ENCODE results near the gene IFI44.

The IFI44 gene

GRCh38 chr1:78699813-78700212, 50.2 kb downstream of the IFI44 start:
- DNase-seq (ENCODE audit: low spot score) = no peak
- in situ Hi-C loops (cut with MboI; ENCODE audit: low sequenced_read_pairs, unreplicated experiment) = no loop called here
- no peak for TF ChIP-seq CTCF (IDR thresholded peaks at IDR 0.05; ENCODE audit: borderline replicate concordance, control extremely low read depth, extremely low read depth, insufficient read depth, missing control alignments)

GRCh38 chr1:78702426-78702825, 52.8 kb downstream of the IFI44 start:
- TF ChIP-seq CTCF (IDR thresholded peaks at IDR 0.05; ENCODE audit: borderline replicate concordance, control extremely low read depth, extremely low read depth, insufficient read depth, missing control alignments) = no peak
- DNase-seq (ENCODE audit: low spot score) = no peak
- in situ Hi-C loops (cut with MboI; ENCODE audit: low sequenced_read_pairs, unreplicated experiment) = no loop called here

- in situ Hi-C loops (cut with MboI; ENCODE audit: low sequenced_read_pairs, unreplicated experiment) = no loop called here
- no peak for DNase-seq (ENCODE audit: low spot score)
- no peak for TF ChIP-seq CTCF (IDR thresholded peaks at IDR 0.05; ENCODE audit: borderline replicate concordance, control extremely low read depth, extremely low read depth, insufficient read depth, missing control alignments)
Measured at GRCh38 chr1:78703806-78704205, 54.2 kb downstream of the IFI44 start.

GRCh38 chr1:78712467-78713051, 62.9 kb downstream of the IFI44 start:
- in situ Hi-C loops (cut with MboI; ENCODE audit: low sequenced_read_pairs, unreplicated experiment) = no loop called here
- no peak for TF ChIP-seq CTCF (IDR thresholded peaks at IDR 0.05; ENCODE audit: borderline replicate concordance, control extremely low read depth, extremely low read depth, insufficient read depth, missing control alignments)
- no peak for DNase-seq (ENCODE audit: low spot score)

GRCh38 chr1:78713297-78713696, 63.7 kb downstream of the IFI44 start:
- no peak for TF ChIP-seq CTCF (IDR thresholded peaks at IDR 0.05; ENCODE audit: borderline replicate concordance, control extremely low read depth, extremely low read depth, insufficient read depth, missing control alignments)
- no peak for DNase-seq (ENCODE audit: low spot score)
- in situ Hi-C loops (cut with MboI; ENCODE audit: low sequenced_read_pairs, unreplicated experiment) = no loop called here

All from GM13976 (cell line).